Suppressor macrophage treated with lipopolysaccharide for 1 hour (primary cell): ENCODE measurements around the gene SIX2.
"Not testable (repeated sequence)": the region's sequence is repeated elsewhere in the genome, so short reads cannot be mapped to it uniquely, and the experiment has no call there.

ENCODE experiments used
- DNase-seq, 3 donors: peaks; one replicate each; pipeline ENCODE4 v3.0.0-alpha.2; 2020 to 2022

SIX2 gene

GRCh38 chr2:45009303-45009927 lies at the start of gene SIX2:
TSS of gene SIX2 (minus strand) at chr2:45009452. CDS start at chr2:45009110, 342 bp downstream.
- DNase-seq = peak in 1 of 3 donors; percentile 38

GRCh38 chr2:45055162-45055605 lies 45.9 kb upstream of the SIX2 start:
- no peak for DNase-seq

GRCh38 chr2:45053966-45054365 lies 44.7 kb upstream of the SIX2 start:
- peak in 1 of 3 donors; percentile 25 for DNase-seq

GRCh38 chr2:45052388-45052928 lies 43.2 kb upstream of the SIX2 start:
- no peak for DNase-seq

- no peak for DNase-seq
These were observed 40.5 kb upstream of the SIX2 start for GRCh38 chr2:45049569-45050336.

- DNase-seq = peak; percentile 17 to 31 (median 22)
These were observed 38.0 kb upstream of the SIX2 start for GRCh38 chr2:45047301-45047700.

GRCh38 chr2:45046786-45047185 lies 37.5 kb upstream of the SIX2 start:
- DNase-seq = no peak

- no peak for DNase-seq
These were observed 36.5 kb upstream of the SIX2 start for GRCh38 chr2:45045706-45046105.

- no peak for DNase-seq
These were observed 35.7 kb upstream of the SIX2 start for GRCh38 chr2:45044916-45045315.

GRCh38 chr2:45043174-45043573 lies 33.9 kb upstream of the SIX2 start:
- no peak for DNase-seq

GRCh38 chr2:45042401-45042800 lies 33.1 kb upstream of the SIX2 start:
- no peak for DNase-seq

- no peak for DNase-seq
These were observed 31.5 kb upstream of the SIX2 start for GRCh38 chr2:45040786-45041185.

- not testable (repeated sequence) for DNase-seq
These were observed 30.6 kb upstream of the SIX2 start for GRCh38 chr2:45039804-45040203.

GRCh38 chr2:45038861-45039260 lies 29.6 kb upstream of the SIX2 start:
- DNase-seq = not testable (repeated sequence)

GRCh38 chr2:45033302-45033701 lies 24.1 kb upstream of the SIX2 start:
- no peak for DNase-seq

GRCh38 chr2:45031028-45031427 lies 21.8 kb upstream of the SIX2 start:
- DNase-seq = no peak

- no peak for DNase-seq
These were observed 21.3 kb upstream of the SIX2 start for GRCh38 chr2:45030553-45030952.

- DNase-seq = no peak
These were observed 20.0 kb upstream of the SIX2 start for GRCh38 chr2:45029215-45029614.

GRCh38 chr2:45028276-45028675 lies 19.0 kb upstream of the SIX2 start:
- peak in 2 of 3 donors; percentile 21 to 25 for DNase-seq

GRCh38 chr2:45026924-45027450 lies 17.7 kb upstream of the SIX2 start:
- no peak for DNase-seq

GRCh38 chr2:45024600-45025291 lies 15.5 kb upstream of the SIX2 start:
- peak; percentile 38 to 62 (median 62) for DNase-seq

- DNase-seq = no peak
These were observed 14.8 kb upstream of the SIX2 start for GRCh38 chr2:45024097-45024496.

- no peak for DNase-seq
These were observed 11.2 kb upstream of the SIX2 start for GRCh38 chr2:45020439-45020838.
